MCF 10A (cell line): ENCODE results near the gene IFT80. TPM values are rescaled to one million over a fixed set of nuclear protein-coding genes. Genes with fewer than 3 reads are reported as not detected.
"Not testable (repeated sequence)": the region's sequence is repeated elsewhere in the genome, so short reads cannot be mapped to it uniquely, and the experiment has no call there.

Source experiments
- BruUV-seq: library from RNA; stranded (reverse); fragments of 400-500 nt; replicated peaks from 2 replicates; lab custom pipeline; 2021; lab: Mats Ljungman, UMichigan
- CTCF ChIA-PET: fragments of 300-600 bp; sonication (Branson Sonifier 250); formaldehyde crosslinking; extraction: SDS; loops from one replicate; lab custom pipeline; 2021; ENCODE audit warnings: antibody characterized with exemption, inconsistent platforms; lab: Yijun Ruan, JAX
- POLR2A ChIA-PET: fragments of 300-600, 350-650 bp; sonication (Branson Sonifier 250); formaldehyde crosslinking; extraction: SDS; loops from one replicate; lab custom pipeline; 2020; ENCODE audit warnings: antibody characterized with exemption, inconsistent platforms; lab: Yijun Ruan, JAX
- DNase-seq: peaks from one replicate; pipeline ENCODE4 v3.0.0-alpha.2; 2018; ENCODE audit not compliant: unreplicated experiment
- H3K27ac Mint-ChIP-seq: one replicate; pipeline ENCODE4 v1.8.0; 2022; ENCODE audit warnings: mild to moderate bottlenecking, low read depth, mixed read lengths; ENCODE audit not compliant: unreplicated experiment
- H3K27me3 Mint-ChIP-seq: one replicate; pipeline ENCODE4 v1.8.0; 2022; ENCODE audit warnings: mixed read lengths; ENCODE audit not compliant: insufficient read depth, unreplicated experiment
- H3K36me3 Mint-ChIP-seq: one replicate; pipeline ENCODE4 v1.8.0; 2022; ENCODE audit warnings: mild to moderate bottlenecking, moderate library complexity, mixed read lengths; ENCODE audit not compliant: insufficient read depth, unreplicated experiment
- H3K4me1 Mint-ChIP-seq: one replicate; pipeline ENCODE4 v1.8.0; 2022; ENCODE audit warnings: mixed read lengths; ENCODE audit not compliant: insufficient read depth, unreplicated experiment
- H3K4me3 Mint-ChIP-seq: one replicate; pipeline ENCODE4 v1.8.0; 2022; ENCODE audit warnings: mild to moderate bottlenecking, moderate library complexity, mixed read lengths; ENCODE audit not compliant: unreplicated experiment
- H3K9me3 Mint-ChIP-seq: one replicate; pipeline ENCODE4 v1.8.0; 2022; ENCODE audit warnings: mixed read lengths; ENCODE audit not compliant: unreplicated experiment
- intact Hi-C: fragments of 100-400 bp; cut with micrococcal nuclease; formaldehyde crosslinking; loops from 2 replicates; pipeline ENCODE4 v1.14.1; 2022
- total RNA-seq: library from RNA; stranded (reverse); gene quantifications from 2 replicates; pipeline ENCODE4 v1.2.3, GENCODE V29; 2022
- TF ChIP-seq, protein P1 (sequence below): fragments of 200-600 bp; IDR thresholded peaks from one replicate; pipeline ENCODE4 v1.8.0; 2022; ENCODE audit warnings: antibody characterized with exemption, mild to moderate bottlenecking; ENCODE audit not compliant: unreplicated experiment

The IFT80 gene
- total RNA-seq, 1 experiment from 2014 or later: 22.6 TPM

DNA sequence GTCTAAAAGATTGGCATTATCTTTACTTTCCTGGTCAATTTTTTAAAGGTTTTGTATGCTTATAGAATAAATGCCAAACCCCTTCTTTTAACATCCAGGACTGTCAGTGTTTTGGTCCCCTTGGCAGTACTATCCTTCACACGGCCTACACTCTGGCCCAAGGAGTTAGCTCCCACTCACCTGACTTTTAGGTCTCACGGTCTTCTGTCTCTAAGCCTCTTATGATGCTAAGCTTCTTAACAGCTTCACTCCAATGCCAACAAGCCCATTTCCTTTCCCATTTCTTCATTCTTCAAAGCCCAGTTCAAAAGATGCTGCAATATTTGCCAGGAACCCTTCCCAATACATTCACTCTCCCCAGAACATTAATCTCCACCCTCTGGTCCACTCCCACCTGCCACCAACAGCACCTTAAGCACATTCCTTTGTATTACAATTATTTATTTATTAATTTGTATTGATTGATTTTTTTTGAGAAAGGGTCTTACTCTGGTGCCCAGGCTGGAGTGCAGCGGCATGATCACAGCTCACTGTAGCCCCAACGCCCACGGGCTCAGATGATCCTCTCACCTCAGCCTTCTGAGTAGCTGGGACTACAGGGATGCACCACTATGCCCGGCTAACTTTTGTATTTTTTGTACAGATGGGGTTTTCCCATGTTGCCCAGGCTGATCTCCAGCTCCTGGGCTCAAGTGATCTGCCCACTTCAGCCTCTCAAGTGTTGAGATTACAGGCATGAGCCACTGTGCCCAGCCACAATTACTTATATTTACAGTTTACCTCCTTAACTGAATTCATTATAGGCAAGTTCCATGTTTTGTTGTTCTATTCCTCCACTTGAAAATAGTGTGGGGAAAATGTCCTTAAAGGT is 27.8 kb downstream of the IFT80 start:
- intact Hi-C loops: no loop called here
- Mint-ChIP-seq H3K9me3 (no peaks in the 10 kb centered on the region), H3K27me3 (no peaks in the 10 kb centered on the region), H3K4me1 (no peaks in the 10 kb centered on the region), H3K4me3 (no peak overlapping the region), H3K36me3 (peaks cover 21% of the 10 kb centered on the region), H3K27ac (no peak overlapping the region)
- no peak for DNase-seq
- TF ChIP-seq, protein P1, sequence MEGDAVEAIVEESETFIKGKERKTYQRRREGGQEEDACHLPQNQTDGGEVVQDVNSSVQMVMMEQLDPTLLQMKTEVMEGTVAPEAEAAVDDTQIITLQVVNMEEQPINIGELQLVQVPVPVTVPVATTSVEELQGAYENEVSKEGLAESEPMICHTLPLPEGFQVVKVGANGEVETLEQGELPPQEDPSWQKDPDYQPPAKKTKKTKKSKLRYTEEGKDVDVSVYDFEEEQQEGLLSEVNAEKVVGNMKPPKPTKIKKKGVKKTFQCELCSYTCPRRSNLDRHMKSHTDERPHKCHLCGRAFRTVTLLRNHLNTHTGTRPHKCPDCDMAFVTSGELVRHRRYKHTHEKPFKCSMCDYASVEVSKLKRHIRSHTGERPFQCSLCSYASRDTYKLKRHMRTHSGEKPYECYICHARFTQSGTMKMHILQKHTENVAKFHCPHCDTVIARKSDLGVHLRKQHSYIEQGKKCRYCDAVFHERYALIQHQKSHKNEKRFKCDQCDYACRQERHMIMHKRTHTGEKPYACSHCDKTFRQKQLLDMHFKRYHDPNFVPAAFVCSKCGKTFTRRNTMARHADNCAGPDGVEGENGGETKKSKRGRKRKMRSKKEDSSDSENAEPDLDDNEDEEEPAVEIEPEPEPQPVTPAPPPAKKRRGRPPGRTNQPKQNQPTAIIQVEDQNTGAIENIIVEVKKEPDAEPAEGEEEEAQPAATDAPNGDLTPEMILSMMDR: no peak
- ChIA-PET POLR2A (no interaction called here), CTCF (interaction anchor here (0.6 kb wide), 1 partner anchor 186 kb away, joined by 3 read pairs; no protein-coding TSS in a partner anchor)
- BruUV-seq: no TSS peak

DNA sequence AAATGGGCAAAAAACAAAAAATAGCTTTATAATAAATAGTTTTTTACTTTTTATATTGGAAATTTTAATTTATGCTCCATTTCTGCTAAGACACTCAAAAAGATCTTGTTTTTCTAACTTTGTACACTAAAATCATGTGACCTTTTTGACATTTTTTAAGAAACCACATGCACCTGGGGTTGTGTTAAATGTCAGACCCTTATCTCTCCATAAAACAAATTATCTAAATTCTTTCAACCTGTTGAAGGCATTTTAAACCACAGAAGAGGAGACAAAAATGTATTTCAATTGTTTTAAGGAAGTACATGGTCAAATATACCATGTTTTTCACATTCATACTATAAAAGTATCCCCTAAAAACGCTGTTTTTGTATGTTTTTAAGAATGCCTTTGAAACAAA is 29.2 kb downstream of the IFT80 start:
- TF ChIP-seq, protein P1: no peak
- no peak overlapping the region for H3K4me3 Mint-ChIP-seq
- no peaks in the 10 kb centered on the region for H3K27me3 Mint-ChIP-seq
- intact Hi-C loops: no loop called here
- no peaks in the 10 kb centered on the region for H3K9me3 Mint-ChIP-seq
- ChIA-PET CTCF (interaction anchor here (0.6 to 1.0 kb wide), 2 partner anchors 23 to 380 kb away, joined by 3 read pairs; no protein-coding TSS in a partner anchor), POLR2A (interaction anchor here (0.9 to 1.6 kb wide), 2 partner anchors 10 to 15 kb away, joined by 3 read pairs; no protein-coding TSS in a partner anchor)
- no peak for DNase-seq
- H3K27ac Mint-ChIP-seq: no peak overlapping the region
- H3K36me3 Mint-ChIP-seq: peaks cover 14% of the 10 kb centered on the region
- BruUV-seq: no TSS peak
- no peaks in the 10 kb centered on the region for H3K4me1 Mint-ChIP-seq

DNA sequence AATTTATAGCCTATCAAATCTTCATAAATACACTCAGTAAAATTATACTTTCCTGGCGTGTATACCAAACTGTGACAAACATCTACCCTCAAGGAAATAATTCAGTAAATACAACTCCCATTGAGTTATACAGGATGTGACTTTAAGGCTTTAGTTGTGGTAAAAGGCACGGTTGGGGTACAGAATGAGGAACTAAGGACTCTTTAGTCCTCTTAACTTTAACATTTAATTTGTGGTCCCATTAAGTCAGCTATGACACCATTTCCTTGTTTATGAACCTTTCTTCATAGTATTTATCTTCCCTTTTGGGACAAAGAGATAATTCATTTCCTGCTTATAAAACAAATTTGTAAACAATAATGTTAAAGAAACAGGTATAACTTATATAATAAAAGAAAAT is 30.2 kb downstream of the IFT80 start:
- no peaks in the 10 kb centered on the region for H3K27me3 Mint-ChIP-seq
- ChIA-PET POLR2A (no interaction called here), CTCF (interaction anchor here (1.2 kb wide), 1 partner anchor 336 kb away, joined by 3 read pairs; no protein-coding TSS in a partner anchor)
- no TSS peak for BruUV-seq
- no peaks in the 10 kb centered on the region for H3K4me1 Mint-ChIP-seq
- no peak overlapping the region for H3K4me3 Mint-ChIP-seq
- no peaks in the 10 kb centered on the region for H3K9me3 Mint-ChIP-seq
- TF ChIP-seq, protein P1: no peak
- peaks cover 4% of the 10 kb centered on the region for H3K36me3 Mint-ChIP-seq
- DNase-seq: no peak
- no peak overlapping the region for H3K27ac Mint-ChIP-seq
- intact Hi-C loops: no loop called here

DNA sequence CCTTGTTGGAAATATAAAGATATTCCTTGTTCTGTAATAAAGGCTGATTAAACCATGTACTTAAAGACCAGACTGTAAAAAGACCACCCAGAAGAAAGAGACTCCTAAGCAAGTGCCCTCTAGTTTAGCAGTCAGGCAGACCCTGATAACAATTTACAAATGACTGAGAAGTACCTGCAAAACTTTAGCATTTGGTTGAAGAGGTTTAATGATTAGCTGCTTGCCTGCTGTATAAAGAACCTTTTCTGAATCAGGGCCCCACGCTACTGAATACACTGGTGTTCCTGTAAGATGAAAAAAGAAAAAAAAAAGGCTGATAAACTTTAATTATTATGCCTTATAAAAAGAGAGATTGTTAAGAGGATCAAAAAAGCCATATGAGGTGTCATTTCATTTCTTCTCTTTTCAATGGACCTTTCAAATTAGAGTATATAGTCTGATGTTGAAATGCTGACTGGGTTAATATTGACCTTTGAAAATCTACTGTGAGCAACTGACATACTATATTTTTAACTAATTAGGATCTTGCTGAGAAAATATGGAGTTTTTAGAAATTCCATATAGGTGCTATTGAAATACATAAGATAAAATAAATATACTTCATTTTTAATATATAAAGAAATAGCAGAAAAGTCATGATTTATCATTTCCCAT is 33.0 kb downstream of the IFT80 start:
- Mint-ChIP-seq H3K4me1 (no peaks in the 10 kb centered on the region), H3K27me3 (no peaks in the 10 kb centered on the region), H3K27ac (no peak overlapping the region), H3K4me3 (no peak overlapping the region), H3K9me3 (no peaks in the 10 kb centered on the region), H3K36me3 (peaks cover 11% of the 10 kb centered on the region)
- no peak for DNase-seq
- ChIA-PET CTCF (no interaction called here), POLR2A (interaction anchor here (0.6 kb wide), 1 partner anchor 777 kb away, joined by 3 read pairs; no protein-coding TSS in a partner anchor)
- no TSS peak for BruUV-seq
- intact Hi-C loops: no loop called here
- TF ChIP-seq, protein P1: no peak

DNA sequence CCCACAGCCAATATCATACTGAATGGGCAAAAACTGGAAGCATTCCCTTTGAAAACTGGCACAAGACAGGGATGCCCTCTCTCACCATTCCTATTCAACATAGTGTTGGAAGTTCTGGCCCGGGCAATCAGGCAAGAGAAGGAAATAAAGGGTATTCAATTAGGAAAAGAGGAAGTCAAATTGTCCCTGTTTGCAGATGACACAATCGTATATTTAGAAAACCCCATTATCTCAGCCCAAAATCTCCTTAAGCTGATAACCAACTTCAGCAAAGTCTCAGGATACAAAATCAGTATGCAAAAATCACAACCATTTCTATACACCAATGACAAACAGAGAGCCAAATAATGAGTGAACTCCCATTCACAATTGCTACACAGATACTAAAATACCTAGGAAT is 36.1 kb downstream of the IFT80 start:
- H3K27ac Mint-ChIP-seq, POLR2A ChIA-PET, H3K4me3 Mint-ChIP-seq, CTCF ChIA-PET, BruUV-seq, DNase-seq, H3K4me1 Mint-ChIP-seq, H3K27me3 Mint-ChIP-seq, intact Hi-C loops, H3K9me3 Mint-ChIP-seq: not testable (repeated sequence)
- H3K36me3 Mint-ChIP-seq: peaks cover 31% of the 10 kb centered on the region
